ENCODE measurements around the gene PTPN20.
"Not testable (repeated sequence)": the region's sequence is repeated elsewhere in the genome, so short reads cannot be mapped to it uniquely, and the experiment has no call there.

Gene PTPN20, protein sequence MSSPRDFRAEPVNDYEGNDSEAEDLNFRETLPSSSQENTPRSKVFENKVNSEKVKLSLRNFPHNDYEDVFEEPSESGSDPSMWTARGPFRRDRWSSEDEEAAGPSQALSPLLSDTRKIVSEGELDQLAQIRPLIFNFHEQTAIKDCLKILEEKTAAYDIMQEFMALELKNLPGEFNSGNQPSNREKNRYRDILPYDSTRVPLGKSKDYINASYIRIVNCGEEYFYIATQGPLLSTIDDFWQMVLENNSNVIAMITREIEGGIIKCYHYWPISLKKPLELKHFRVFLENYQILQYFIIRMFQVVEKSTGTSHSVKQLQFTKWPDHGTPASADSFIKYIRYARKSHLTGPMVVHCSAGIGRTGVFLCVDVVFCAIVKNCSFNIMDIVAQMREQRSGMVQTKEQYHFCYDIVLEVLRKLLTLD

DNA sequence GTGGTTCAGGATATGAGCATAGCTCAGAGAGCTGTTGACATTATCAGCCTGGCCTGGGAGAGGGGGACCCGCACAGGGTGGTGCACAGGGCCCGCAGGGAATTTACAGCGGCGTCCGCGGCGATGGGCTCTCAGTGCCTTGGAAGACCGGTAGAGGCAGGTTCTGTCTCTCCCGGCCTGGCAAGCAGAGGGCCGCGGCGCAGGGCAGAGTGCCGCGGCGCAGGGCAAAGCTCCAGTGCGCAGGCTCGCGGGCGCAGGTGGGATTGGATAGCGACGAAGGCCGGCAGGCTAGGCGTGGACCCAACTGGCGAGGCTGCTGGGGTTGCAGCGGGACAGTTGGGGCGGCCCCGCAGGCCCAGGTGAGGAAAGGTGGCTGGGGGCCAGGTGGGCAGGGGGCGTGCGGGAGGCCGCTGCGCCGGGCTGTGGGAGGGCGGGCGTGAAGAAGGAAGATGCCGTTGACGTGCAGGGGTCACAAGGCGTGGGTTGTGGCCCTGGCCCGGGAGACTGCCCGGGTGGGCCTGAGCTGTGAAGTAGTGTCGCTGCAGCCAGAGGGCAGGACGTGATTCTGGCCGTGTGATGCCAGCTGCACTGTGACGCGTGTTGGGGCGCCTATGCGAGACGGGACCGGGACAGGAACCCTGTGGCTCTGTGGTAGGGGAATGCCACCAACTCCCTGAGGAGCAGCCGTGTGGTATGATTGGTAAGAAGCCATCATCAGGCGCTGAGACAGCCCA is at the start of gene PTPN20:
PTPN20 (plus strand) TSS at position 285 of the 733 bp plus-strand sequence. CDS start 21,072 bp downstream, outside the sequence.
- not testable (repeated sequence) for FAIRE-seq; DNase-seq (ENCODE audit: low spot score)

DNA sequence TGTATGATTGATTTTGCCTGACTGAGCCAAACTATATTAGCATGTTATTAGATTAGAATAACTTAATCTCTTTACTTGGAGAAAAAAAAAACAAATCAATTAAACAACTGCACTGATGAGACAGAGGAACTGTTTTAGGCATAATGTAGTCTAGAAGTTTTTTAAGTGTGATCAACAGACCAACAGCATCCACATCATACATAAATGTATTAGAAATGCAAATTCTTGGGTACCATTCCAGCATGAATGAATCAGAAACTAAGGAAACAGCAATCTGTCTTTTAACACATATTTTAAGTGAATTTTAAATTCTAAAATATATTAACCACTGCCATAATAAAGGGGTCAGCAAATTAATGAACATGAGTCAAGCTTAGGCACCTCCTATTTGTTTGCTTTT is 41.5 kb upstream of the PTPN20 start:
- not testable (repeated sequence) for DNase-seq (ENCODE audit: low spot score); FAIRE-seq

DNA sequence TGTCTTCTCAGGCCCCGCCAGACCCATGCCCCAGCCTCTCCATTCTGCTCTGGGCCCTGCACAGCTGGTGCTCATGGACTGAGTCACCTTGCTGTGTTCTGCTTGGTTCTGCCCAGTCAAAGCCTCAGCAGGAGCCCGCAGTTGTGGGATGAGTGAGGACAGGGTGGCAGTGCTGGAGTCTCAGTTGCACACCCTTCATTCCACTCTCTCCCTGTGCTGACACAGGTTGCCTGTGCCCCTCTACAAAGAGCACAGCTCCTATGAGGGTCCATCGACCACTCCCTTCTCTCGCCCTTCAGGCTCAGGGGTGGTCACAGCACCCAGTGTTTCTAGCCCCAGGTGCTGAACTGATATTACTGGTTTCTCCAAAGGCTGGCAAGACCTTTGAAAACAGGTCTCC is 39.6 kb upstream of the PTPN20 start:
- FAIRE-seq; DNase-seq (ENCODE audit: low spot score): not testable (repeated sequence)

DNA sequence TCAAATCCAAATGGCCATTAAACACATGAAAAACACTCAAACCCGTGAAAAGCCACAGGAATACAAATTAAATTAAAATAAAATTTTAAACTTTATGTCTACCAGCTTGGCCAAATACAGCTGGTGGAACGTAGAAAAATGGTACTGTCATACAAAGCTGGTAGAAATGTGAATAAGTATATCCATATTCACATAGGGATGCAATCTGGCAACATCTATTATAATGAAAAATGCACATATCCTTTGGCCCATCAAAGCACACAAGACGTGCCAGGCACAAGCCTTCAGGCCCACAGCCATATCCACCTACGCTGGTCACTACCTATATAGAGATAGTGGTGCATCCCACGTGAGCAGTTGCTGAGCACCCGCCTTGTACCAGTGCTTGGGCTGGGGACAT is 35.9 kb upstream of the PTPN20 start:
- FAIRE-seq; DNase-seq (ENCODE audit: low spot score): not testable (repeated sequence)

DNA sequence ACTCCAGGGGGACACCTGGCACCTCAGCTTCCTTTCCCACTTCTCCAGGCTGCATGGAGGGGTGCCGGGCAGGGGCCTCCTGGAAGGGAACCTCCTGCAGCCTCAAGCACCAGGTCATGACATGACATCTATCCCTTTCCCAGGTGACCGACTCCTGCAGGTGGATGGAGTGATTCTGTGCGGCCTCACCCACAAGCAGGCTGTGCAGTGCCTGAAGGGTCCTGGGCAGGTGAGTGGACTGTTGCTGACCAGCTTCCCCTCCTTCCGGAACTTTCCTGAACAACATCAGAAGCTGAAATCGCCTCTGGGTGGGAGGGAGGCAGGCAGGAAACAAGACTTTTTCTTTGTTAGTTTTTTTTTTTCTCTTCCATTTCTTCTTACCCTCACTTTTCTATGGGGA is 34.5 kb upstream of the PTPN20 start:
- not testable (repeated sequence) for FAIRE-seq; DNase-seq (ENCODE audit: low spot score)

DNA sequence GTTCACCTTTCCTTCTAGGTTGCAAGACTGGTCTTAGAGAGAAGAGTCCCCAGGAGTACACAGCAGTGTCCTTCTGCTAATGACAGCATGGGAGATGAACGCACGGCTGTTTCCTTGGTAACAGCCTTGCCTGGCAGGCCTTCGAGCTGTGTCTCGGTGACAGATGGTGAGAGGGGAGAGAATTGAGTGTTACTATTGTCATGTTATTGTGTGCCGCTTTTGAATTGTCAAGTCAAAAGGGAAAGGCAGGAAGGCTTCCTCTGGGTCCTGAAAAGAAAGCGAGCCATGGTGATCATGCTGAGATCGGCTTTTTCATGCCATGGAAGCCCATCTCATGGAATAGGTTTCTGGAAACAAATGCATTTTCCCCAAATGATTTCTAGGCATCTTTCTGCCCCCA is 32.5 kb upstream of the PTPN20 start:
- FAIRE-seq; DNase-seq (ENCODE audit: low spot score): not testable (repeated sequence)

DNA sequence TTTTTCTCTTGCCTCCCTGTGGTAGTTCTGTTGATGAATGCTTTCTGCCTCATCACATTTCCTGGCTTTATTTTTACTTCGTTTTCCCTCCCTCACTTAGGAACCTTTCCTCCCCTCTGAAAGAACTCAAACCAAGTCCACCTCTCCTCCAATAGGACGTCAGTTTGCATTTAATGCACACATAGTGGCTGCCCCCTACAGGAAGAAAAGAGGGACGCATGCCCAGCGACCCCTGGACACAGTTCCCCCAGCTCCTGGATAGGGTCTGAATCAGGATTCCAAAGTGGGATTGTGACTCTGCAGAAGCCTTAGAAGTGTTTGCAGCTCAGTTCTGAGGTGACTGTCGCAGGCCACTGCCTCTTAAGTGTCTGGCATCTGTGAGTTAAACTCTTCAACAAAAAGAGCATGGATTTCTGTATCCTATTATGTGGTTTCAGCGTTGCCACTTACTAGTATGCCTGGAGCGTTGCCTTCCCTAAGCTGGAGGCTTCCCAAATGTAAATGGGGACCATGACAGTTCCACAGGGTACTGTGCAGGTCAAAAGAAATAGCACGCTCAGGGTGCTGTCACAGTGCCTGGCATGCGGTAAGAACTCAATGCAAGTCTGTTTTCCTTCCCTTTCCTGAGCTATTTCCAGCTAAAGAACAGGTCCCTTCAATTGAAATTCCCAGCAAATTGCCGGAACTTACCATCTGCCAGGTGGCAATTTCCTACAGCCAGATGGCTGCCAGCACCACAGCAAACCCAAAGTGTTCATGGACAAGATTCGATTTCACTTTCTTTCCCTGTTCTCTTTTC is 20.2 kb upstream of the PTPN20 start:
- FAIRE-seq; DNase-seq (ENCODE audit: low spot score): not testable (repeated sequence)

DNA sequence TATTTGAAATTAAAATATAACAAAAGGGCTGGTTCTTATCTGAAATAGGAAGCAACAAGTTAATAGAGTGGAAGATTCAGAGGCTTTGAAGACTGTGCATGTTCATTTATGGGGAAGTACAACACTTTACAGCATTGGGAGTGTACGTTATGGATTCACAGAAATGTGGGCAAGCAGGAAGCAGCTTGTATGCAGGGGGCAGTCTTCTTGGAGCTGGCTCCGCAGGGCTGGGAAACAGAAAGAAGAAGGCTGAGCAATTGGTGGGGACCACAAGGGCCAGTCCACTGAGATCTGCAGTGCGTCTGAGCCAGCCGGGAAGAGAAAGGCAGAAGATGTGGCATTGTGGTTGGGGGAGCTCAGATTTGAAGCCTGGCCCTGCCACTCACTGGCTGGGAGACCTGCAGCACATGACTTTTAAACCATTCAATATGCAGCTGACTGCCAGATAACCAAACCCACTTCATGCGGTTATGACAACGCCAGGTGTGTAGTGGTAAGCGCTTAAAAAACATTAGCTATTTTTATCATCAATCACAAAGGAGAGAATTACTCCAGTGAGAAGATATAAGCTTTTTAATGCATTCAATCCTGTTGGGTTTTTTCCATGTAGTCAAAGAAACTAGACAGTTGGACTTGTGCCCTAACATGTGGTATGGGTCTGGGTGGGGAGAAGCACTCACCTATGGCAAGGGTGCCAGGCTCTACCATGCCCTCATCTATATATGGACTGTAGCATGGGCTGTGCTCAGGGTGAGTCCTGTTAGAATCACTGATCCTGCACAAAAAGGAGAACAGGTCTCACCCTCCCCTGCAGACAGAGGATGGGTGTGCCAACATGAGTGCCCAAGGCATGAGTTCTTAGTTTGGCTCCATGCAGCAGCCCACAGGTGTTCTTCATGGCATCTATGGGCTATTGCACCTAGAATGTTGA is 14.2 kb upstream of the PTPN20 start:
- DNase-seq (ENCODE audit: low spot score); FAIRE-seq: not testable (repeated sequence)

DNA sequence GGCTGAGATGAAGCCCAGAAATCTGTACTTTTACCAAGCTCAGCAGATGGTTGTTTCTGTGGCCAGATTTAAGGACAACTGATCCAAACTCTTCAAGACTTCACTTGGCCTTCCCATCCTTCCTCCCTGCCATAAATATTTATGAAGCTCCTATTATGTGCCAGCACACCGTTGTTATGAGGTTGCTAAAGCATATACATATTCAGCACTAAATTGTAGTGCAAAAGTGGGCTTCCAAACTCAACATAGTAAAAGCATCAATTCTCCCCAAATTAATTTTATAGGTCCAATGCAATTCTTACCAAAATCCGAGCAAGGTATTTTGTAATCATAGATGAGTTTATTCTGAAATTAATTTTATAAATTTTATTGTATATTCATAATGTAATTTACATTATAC is 10.0 kb upstream of the PTPN20 start:
- DNase-seq (ENCODE audit: low spot score): not testable (repeated sequence)

DNA sequence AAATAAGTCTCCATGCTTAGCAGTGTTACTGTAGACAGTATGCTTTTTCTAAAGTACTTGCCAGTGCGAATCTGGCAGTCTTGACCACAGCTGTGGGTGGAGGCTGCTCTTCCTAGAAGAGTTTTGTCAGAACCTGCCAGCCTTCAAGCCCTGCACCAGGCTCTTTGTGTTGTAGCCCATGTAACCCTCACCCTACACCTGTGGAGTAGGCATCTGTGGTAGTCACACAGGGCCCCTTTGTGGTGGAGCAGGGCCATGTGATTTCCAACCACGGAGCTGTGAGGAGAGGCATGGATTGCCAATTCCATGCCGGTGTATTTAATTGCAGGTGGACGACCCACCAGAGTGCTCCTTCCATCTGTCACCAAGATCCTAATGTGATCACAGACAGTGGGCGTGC is 7.4 kb upstream of the PTPN20 start:
- not testable (repeated sequence) for DNase-seq (ENCODE audit: low spot score); FAIRE-seq

More for the DNA sequence above, 10.0 kb upstream of the PTPN20 start:
- FAIRE-seq: peak; percentile 41

DNA sequence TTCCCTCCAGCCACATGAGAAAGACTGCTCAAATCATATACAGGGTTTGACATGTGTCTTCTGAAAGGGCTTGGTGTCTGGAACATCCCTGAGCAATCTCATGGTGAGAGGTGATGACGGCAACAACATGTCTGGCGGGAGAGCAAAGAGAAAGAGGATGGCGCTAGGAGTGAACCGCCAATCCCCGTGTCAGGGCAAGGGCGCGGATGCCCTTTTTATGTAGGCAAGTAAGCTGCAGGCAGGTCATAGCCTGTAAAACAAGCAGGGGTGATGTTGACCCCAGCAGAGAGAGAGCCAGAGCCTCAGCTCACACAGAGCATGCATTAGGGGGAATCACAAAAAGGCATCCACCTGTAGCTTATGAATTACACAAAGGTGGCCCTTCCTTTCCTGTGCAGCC is 4.9 kb upstream of the PTPN20 start:
- FAIRE-seq; DNase-seq (ENCODE audit: low spot score): not testable (repeated sequence)

DNA sequence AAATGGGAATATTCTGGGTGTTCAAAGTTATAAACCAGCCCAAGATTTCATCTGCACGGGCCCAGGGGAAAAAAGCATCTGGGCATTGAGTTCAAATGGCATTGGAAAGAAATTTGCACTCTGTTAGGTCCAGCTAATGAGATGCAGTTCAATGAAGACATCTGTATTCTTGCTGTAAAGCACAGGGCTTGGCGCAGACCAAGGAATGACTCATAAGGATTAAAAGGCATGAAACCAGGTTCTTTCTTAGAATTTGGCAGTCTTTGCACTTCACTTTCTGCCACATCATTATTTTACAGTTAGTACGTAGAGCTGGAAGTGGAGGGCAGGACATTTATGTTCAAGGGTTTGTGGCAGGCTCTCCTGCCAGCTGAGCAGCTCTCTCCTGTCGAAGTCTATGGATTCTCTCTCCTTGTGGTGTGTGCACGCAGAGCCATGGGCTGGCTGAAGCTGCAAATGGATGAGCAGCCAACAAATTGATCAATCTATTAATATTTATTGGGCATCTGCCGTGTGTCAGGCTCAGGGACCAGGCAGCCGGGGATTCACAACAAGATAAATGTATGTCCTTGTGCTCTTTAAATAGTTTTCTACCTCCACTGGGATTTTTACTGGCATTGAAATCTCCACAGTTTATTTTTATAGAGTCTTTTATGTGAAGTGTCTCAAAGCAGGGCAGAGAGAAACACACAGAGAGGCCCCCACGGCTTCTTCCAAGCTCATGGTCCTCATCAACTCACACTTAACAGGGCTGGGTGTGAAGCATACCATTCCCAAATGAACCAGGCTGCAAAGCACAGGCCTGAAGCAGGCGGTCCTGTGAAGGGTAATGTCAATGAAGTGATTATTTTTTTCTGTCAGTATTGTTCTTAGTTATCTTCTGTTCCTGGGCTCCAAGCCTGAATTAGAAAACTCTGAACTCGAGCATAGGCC is 3.8 kb upstream of the PTPN20 start:
- not testable (repeated sequence) for DNase-seq (ENCODE audit: low spot score); FAIRE-seq

DNA sequence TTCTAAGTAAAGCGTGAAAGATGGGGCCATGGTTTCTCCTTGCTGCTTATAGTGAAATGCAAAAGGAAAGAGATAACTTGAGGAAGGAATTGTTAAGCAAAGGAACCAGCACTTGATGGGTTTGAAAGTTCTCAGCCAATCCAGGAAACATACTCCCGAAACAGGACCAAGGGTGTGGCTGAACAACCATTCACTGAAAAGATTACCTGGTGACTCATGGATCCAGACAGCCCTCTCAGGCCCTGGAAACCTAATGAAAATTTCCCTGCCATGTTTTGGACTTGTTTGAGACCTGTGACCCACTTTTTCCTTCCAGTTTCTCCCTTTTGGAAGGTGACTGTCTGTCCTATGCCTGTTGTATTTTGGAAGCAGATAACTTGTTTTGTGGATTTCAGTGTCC is 11.3 kb downstream of the PTPN20 start:
- not testable (repeated sequence) for FAIRE-seq; DNase-seq (ENCODE audit: low spot score)

DNA sequence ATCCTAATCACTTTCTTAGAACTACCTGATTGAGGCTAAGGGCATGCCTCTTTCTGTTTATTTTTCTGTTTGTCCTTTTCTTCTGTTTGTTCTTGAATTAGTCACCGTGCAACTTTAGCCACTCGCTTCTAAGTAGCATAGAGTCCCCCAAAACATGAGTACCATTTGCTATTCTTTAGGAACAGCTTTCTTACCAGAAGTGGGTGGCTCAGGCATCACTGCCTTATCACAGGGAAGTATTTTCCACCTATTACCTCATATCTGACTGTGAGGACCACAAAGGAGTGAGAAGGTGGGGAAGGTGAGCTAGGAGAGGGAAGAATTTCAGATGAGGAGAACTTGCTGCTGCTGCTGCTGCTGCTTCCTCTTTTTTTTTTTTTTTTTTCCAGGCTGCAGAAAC is 13.9 kb downstream of the PTPN20 start:
- not testable (repeated sequence) for FAIRE-seq; DNase-seq (ENCODE audit: low spot score)

DNA sequence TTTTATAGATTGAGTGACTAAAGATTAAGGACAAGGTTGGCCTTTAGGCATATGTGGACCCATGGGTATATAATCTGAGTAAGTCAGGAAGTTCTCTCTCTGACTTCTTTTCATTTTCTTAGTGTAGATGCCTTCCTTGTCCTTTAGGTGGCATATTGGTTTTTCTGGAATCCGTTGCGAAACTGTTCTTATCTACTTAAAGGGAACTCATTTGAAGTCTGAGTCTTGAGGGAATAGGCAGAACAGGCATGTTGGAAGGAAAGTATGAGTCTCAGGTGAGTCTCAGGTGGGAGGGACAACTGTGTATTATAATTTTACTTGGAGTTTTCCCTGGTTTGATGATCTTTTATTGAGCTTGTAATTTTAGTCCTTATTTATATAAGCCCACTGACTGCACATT is 14.6 kb downstream of the PTPN20 start:
- DNase-seq (ENCODE audit: low spot score) (peak; percentile 2), FAIRE-seq (peak; percentile 84)

DNA sequence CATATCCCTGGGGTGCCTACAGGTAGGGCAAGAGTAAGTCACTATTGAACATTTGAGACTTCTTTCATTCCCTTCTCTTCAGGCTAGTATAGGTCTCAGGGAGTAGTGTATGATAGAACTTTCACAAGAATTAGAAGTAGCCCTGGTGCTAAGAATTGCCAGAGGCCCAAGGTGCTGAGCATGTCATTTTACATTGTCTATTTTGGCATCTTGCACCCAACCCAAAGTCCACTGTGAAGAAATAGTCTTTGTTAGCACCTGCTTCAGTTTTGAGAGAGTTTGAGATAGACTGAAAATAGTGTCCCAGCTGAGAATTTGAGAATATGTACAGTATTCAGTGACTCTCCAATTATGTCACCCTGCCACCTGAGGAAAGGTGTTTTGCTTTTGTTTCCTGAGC is 17.6 kb downstream of the PTPN20 start:
- FAIRE-seq; DNase-seq (ENCODE audit: low spot score): not testable (repeated sequence)

DNA sequence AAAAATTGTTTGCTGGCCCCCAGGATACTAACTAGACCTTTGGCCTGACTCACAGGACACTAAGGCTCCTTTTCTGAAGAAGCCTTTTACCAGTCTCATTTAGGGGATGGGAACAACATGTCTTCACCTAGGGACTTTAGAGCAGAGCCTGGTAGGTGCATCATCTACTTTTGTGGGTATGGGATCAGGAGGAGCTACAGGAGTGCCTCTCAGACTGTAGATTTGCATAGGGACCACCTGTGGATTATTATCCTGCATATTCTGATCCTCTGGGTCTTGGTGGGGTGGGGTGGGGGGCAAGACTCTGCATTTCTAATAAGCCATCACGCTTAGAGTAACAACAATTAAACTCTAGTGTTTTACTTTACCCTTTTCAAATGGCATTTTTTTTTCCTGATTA is 21.2 kb downstream of the PTPN20 start:
- DNase-seq (ENCODE audit: low spot score); FAIRE-seq: not testable (repeated sequence)

DNA sequence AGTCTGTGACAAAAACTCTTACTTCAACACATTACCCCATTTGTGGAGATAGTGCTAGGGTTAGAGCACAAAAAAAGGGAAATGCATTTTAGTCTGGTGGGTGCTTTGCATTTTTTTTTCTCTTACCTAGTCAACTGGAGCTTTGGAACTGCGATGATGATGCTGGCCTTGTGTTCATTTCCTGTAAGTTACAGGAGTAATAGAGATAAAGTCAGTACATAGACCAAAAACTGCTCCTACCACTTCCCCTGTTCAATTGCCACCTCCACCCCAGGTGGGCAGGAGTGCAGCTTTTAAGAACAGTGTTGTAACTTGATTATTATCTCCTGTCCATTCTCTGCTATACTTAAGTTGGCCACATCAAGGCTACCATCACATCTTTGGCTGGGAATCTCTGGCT is 29.9 kb downstream of the PTPN20 start:
- not testable (repeated sequence) for FAIRE-seq; DNase-seq (ENCODE audit: low spot score)

Data from RCC 7860 (cell line).